ENCODE measurements around the gene SMOC2. TPM values are rescaled to one million over a fixed set of nuclear protein-coding genes. Genes with fewer than 3 reads are reported as not detected.

SMOC2 gene
- total RNA-seq, 1 experiment from 2014 or later, result 2.1 TPM

GRCh38 chr6:168527451-168528210 lies 86.6 kb downstream of the SMOC2 start:
- WGBS (ENCODE audit: extremely low coverage, insufficient read length, low lambda C conversion rate), result no CpG with 5 or more reads among the region's 25 CpGs
- Mint-ChIP-seq H3K27ac (no peak overlapping the region), H3K4me1 (peaks cover 15 to 16% of the 10 kb centered on the region in 2 experiments), H3K9me3 (no peaks in the 10 kb centered on the region; a peak in 1 of 5 replicates), H3K4me3 (no peak overlapping the region), H3K36me3 (ENCODE audit: insufficient read depth in 1 of 3, low read depth in 3 of 3) (no peaks in the 10 kb centered on the region), H3K27me3 (ENCODE audit: low read depth) (peaks cover 11% of the 10 kb centered on the region)
- H3K9ac ChIP-seq (ENCODE audit: extremely low read depth, insufficient read length, low read length), result no peak overlapping the region
- no peak overlapping the region for H4K5ac ChIP-seq (ENCODE audit: insufficient read length, low read depth, low read length)
- H2BK120ac ChIP-seq (ENCODE audit: low read depth, low read length, poor library complexity, severe bottlenecking), result no peak overlapping the region
- H2AK5ac ChIP-seq (ENCODE audit: insufficient read length, low read length), result no peak overlapping the region
- H2BK15ac ChIP-seq (ENCODE audit: low read depth, low read length), result no peak overlapping the region
- DNase-seq, result no peak
- H3K23ac ChIP-seq (ENCODE audit: insufficient read length, low read depth, low read length), result no peak overlapping the region
- no peaks in the 10 kb centered on the region for H3K27me3 ChIP-seq (ENCODE audit: insufficient read depth, low read length)
- H3K18ac ChIP-seq (ENCODE audit: insufficient read length, low read depth, low read length), result no peak overlapping the region
- TF ChIP-seq CTCF (conservative IDR thresholded peaks at IDR 0.05), result no peak
- H3K79me1 ChIP-seq (ENCODE audit: insufficient read depth, low read depth, low read length, poor library complexity, severe bottlenecking), result no peaks in the 10 kb centered on the region
- no peak overlapping the region for H4K8ac ChIP-seq (replicated peaks; ENCODE audit: insufficient read length, low read depth, low read length)
- no peak overlapping the region for H2BK20ac ChIP-seq (ENCODE audit: low read depth, low read length, poor library complexity, severe bottlenecking)
- H3K14ac ChIP-seq (ENCODE audit: insufficient read depth, low read length), result no peak overlapping the region
- no peak overlapping the region for H3T11ph ChIP-seq (ENCODE audit: low read length)
- no peak overlapping the region for H3K56ac ChIP-seq (ENCODE audit: insufficient read length, low read depth, low read length)
- H3K79me2 ChIP-seq (ENCODE audit: insufficient read depth, low read length), result no peaks in the 10 kb centered on the region
- H4K20me1 ChIP-seq (ENCODE audit: control insufficient read depth, insufficient read depth, insufficient read length), result peaks cover 3% of the 10 kb centered on the region
- H2BK12ac ChIP-seq (ENCODE audit: insufficient read length, low read depth, low read length), result no peak overlapping the region
- no peak overlapping the region for H3K4me2 ChIP-seq (ENCODE audit: insufficient read depth, insufficient read length, low read length)
- no peaks in the 10 kb centered on the region for H3K9me3 ChIP-seq (ENCODE audit: control insufficient read depth, low read depth, low read length)
- peaks cover 2% of the 10 kb centered on the region; the same call in 1 of the 2 replicates for H3K4me1 ChIP-seq (ENCODE audit: insufficient read depth, low read length)
- H4K91ac ChIP-seq (ENCODE audit: insufficient read length, low read depth, low read length), result no peak overlapping the region
- no peak overlapping the region for H2BK5ac ChIP-seq (ENCODE audit: insufficient read length, low read length)
- H3K23me2 ChIP-seq (ENCODE audit: insufficient read length, low read depth, low read length, poor library complexity, severe bottlenecking), result no peaks in the 10 kb centered on the region
- H3K4ac ChIP-seq (ENCODE audit: low read depth, low read length), result no peak overlapping the region
- H3K27ac ChIP-seq (ENCODE audit: insufficient read length, low read depth, low read length), result no peak overlapping the region
- no peak overlapping the region for H2AFZ ChIP-seq (ENCODE audit: low read length)
